Posterior cingulate gyrus (tissue), 11 donors: ENCODE data around the gene COA8.
A peak's percentile ranks its signal among the peaks of the same experiment; 100 is the strongest.
"Not testable (repeated sequence)": the region's sequence is repeated elsewhere in the genome, so short reads cannot be mapped to it uniquely, and the experiment has no call there.

Experiments
- DNase-seq, 10 donors: peaks; one replicate each; pipeline versions ENCODE4 v3.0.0 to v3.0.0-alpha.2; 2020 to 2021; ENCODE audit warnings: mixed read lengths in 3 of 10
- intact Hi-C: fragments of 100-400 bp; cut with DNase I; formaldehyde crosslinking; loops from one replicate; pipeline ENCODE4 v1.15.1; 2023

The COA8 gene

DNA sequence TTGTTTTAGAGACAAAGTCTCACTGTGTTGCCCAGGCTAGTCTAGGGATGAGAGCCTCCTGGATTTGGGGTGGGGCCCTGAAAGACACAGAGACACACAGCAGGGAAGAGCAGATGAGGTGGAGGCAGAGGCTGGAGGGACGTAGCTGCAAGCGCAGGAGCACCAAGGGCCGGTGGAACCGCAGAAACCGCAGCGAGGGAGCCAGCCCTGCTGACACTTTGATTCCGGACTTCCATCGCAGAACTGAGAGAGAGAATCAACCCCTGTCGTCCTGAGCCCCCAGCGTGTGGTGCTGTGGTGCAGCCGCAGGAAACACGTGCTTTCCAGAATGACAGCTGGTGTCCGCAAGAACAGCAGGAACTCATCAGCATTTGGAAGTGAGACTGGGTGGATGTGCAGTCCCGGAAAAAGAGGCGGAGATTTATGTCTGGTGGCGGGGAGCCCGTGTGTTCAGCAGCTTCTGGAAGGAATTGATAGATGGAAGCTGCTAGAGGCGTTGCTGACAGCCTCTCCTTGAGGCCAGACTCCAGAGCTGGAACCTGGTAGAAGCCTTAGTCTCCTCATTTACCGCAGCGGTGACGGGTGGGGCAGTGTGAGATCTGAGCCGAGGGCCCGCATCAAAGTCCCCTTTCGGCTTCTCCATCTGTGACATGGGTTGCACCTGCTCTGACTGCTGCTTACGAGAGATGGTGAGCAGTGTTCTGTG, 44.4 kb downstream of the COA8 start:
- intact Hi-C loops: no loop called here
- DNase-seq: peak; percentile 57 to 97 (median 76)

DNA sequence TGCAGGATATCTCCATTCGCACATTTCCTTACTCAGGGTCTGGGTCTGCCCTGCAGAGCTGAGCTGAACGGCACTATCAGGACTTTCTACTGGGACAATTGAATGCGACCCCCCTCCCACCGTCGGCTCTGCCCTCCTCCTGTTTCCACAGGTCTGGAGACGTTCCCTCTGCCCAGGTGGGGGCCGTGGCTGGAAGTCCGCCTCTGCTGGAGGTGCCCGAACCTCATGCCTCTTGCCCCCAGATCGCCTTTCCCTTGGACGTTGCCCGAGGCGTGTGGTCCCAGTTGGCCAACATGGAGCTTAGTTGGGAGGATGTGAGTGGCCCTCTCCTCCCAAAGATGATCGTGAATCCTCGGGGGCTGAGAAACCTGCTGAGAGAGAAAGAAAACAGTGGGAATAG, 45.1 kb downstream of the COA8 start:
- peak in 1 of 10 donors; percentile 69 for DNase-seq
- intact Hi-C loops: no loop called here

- DNase-seq, intact Hi-C loops: not testable (repeated sequence)
These were observed 46.3 kb downstream of the COA8 start for GRCh38 chr14:103609081-103609480.

DNA sequence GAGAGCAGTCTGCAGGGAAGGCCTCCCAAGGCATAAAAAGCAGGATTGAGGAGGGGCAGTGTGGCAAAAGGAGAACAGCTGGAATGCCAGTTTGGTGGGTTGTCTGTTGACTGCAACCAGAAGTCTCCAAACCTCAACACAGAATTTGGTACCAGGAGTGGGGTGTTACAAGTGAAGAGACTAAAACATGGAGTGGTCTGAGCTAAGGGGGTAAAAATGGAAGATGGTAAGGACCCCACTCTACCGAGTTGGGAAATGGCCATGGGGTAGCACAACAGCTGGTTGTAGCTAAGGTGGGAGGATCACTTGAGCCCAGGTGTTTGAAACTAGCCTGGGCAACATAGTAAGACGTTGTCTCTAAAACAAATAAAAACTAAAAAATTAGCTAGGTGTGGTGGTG, 48.5 kb downstream of the COA8 start:
- intact Hi-C loops: no loop called here
- no peak for DNase-seq

DNA sequence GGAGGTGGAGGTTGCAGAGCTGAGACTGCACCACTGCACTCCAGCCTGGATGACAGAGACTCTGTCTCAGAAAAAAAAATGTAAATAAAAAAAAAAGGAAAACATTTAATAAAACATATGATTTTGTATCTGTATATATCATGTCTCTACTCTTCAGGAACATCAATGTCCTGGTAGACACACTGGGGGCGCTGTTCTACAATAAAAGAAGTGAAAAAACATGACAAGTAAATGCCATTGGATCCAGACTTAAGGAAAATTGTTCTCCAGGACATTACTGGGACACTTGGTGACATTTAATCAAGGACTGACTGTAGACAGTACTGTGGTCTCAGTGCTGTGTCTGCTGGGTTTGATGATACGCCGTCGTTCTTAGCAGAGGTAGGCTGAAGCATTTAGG, 50.8 kb downstream of the COA8 start:
- intact Hi-C loops: no loop called here
- DNase-seq: no peak

- DNase-seq: no peak
- intact Hi-C loops: no loop called here
These were observed 54.0 kb downstream of the COA8 start for GRCh38 chr14:103616635-103617300.

- intact Hi-C loops: no loop called here
- DNase-seq: no peak
These were observed 56.3 kb downstream of the COA8 start for GRCh38 chr14:103619057-103619456.

DNA sequence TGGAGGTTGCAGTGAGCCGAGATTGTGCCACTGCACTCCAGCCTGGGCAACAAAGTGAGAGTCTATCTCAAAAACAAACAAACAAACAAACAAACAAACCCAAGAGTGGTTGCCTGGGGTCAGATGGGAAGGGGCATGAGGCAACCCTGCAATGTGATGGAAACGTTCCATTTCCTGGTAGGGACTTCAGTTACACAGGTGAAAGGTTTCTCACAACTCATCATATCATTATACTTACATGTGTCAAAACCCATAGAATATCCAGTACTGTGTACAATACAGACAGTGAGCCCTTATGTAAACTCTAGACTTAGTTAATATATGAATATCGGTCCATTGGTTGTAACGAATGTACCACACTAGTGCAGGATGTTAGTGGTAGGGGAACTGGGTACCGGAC, 59.1 kb downstream of the COA8 start:
- intact Hi-C loops: no loop called here
- DNase-seq: no peak

GRCh38 chr14:103623308-103623707, 60.5 kb downstream of the COA8 start:
- intact Hi-C loops: no loop called here
- DNase-seq: no peak

- intact Hi-C loops: no loop called here
- peak in 1 of 10 donors; percentile 75 for DNase-seq
These were observed 61.2 kb downstream of the COA8 start for GRCh38 chr14:103623883-103624482.

- intact Hi-C loops: loop anchor here (5.0 kb wide), 1 partner anchor 53 kb away; no protein-coding TSS in a partner anchor
- peak in 2 of 10 donors; percentile 31 to 59 for DNase-seq
These were observed 62.1 kb downstream of the COA8 start for GRCh38 chr14:103624860-103625259.

GRCh38 chr14:103625356-103626095, 62.8 kb downstream of the COA8 start:
- peak in 1 of 10 donors; percentile 0 for DNase-seq
- intact Hi-C loops: loop anchor here (5.0 kb wide), 1 partner anchor 53 kb away; no protein-coding TSS in a partner anchor

DNA sequence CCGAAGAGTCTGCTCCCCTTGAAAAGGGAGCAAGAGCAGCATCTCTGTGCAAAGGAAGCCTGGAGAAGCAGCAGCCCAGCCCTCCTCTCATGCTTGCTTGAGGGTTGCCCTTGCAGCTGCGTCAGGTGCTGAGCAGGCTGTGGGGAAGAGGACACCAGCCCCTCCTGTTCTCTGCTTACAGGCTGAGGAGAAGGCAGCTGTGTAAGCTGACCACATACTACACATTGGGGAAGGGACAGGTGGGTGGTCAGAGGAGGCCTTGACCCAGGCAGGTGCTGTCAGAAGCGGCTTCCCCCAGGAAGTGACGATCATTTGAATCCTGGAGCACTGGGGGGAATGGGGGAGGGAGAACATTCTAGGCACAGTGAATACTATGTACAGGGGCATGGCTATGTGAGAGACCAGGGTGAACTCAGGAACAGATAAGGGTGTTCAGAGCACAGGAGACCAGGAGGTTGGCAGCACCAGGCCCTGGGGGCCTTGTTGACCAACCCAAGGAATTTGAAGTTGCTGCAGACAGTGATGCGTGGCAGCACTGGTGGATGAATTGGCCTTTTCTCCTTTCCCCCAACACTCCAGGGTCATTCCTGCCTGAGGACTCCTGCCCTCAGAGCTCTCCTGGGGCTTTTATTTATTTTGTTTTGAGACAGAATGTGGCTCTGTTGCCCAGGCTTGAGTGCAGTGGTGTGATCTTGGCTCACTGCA, 63.5 kb downstream of the COA8 start:
- no peak for DNase-seq
- intact Hi-C loops: loop anchor here (5.0 kb wide), 1 partner anchor 54 kb away; no protein-coding TSS in a partner anchor

GRCh38 chr14:103627073-103628025, 64.6 kb downstream of the COA8 start:
- intact Hi-C loops: loop anchor here (5.0 kb wide), 1 partner anchor 55 kb away; no protein-coding TSS in a partner anchor

DNA sequence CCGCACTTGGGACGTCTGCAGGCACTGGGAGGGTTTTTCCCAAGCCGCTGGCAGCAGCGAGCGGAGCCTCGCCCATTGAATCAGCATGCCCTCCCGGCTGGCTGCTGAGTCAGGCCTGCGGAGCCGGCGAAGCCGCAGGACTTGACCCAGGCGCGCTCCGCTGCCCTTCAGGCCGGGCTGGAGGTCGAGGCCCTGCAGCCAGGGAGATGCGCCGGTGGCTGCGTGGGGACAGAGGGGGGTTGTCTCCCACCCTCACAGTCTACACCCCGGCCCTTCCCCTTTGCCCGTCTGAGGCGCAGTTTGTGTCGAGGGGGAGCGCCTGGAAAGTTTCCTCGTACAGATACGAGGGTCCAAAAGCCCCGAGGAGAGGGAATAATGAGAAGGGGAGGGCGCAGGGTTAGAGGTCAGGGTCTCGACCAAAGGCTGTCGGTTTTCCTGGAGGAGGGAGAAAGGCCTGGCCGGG, 65.5 kb downstream of the COA8 start:
- peak; percentile 22 to 92 (median 46) for DNase-seq
- intact Hi-C loops: loop anchor here (5.0 kb wide), 1 partner anchor 56 kb away; no protein-coding TSS in a partner anchor

More at GRCh38 chr14:103627073-103628025, 64.6 kb downstream of the COA8 start:
- DNase-seq: peak in 2 of 10 donors; percentile 54

GRCh38 chr14:103628684-103629502, 66.1 kb downstream of the COA8 start, which contains the start of gene KLC1:
Gene KLC1 (plus strand): TSS chr14:103629211. CDS start chr14:103654565, 25,354 bp downstream.
- intact Hi-C loops: loop anchor here (5.0 kb wide), 1 partner anchor 57 kb away; no protein-coding TSS in a partner anchor
- peak; percentile 79 to 98 (median 88) for DNase-seq

- intact Hi-C loops: loop anchor here (5.0 kb wide), 1 partner anchor 57 kb away; no protein-coding TSS in a partner anchor
These were observed 66.9 kb downstream of the COA8 start for GRCh38 chr14:103629503-103630121.

More at GRCh38 chr14:103629503-103630121, 66.9 kb downstream of the COA8 start:
- peak in 9 of 10 donors; percentile 40 to 93 (median 50) for DNase-seq
